Measurements from ENCODE around the gene KRT8.

The KRT8 gene

GRCh38 chr12:52918351-52918750 lies 13.5 kb upstream of the KRT8 start:
- H3K4me3 ChIP-seq (ENCODE audit: control insufficient read depth, low read depth, low read length) = no peak overlapping the region
- no peak for DNase-seq (ENCODE audit: low read depth)
- TF ChIP-seq, protein P1, sequence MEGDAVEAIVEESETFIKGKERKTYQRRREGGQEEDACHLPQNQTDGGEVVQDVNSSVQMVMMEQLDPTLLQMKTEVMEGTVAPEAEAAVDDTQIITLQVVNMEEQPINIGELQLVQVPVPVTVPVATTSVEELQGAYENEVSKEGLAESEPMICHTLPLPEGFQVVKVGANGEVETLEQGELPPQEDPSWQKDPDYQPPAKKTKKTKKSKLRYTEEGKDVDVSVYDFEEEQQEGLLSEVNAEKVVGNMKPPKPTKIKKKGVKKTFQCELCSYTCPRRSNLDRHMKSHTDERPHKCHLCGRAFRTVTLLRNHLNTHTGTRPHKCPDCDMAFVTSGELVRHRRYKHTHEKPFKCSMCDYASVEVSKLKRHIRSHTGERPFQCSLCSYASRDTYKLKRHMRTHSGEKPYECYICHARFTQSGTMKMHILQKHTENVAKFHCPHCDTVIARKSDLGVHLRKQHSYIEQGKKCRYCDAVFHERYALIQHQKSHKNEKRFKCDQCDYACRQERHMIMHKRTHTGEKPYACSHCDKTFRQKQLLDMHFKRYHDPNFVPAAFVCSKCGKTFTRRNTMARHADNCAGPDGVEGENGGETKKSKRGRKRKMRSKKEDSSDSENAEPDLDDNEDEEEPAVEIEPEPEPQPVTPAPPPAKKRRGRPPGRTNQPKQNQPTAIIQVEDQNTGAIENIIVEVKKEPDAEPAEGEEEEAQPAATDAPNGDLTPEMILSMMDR (IDR thresholded peaks at IDR 0.05; ENCODE audit: control insufficient read depth, insufficient read depth, low read depth, low read length, missing control alignments) = no peak

DNA sequence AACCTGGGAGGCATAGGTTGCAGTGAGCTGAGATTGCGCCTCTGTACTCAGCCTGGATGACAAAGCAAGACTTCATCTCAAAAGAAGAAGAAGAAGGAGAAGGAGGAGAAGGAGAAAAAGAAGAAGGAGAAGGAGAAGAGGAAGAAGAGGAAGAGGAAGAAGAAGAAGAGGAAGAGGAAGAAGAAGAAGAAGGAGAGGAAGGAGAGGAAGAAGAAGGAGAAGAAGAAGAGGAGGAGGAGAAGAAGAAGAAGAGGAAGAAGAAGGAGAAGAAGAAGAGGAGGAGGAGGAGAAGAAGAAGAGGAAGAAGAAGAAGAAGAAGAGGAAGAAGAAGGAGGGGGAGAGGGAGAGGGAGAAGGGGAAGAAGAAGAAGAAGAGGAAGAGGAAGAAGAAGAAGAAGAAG lies 12.9 kb upstream of the KRT8 start:
- DNase-seq (ENCODE audit: low read depth) = no peak
- no peak overlapping the region for H3K4me3 ChIP-seq (ENCODE audit: control insufficient read depth, low read depth, low read length)
- TF ChIP-seq, protein P1 (IDR thresholded peaks at IDR 0.05; ENCODE audit: control insufficient read depth, insufficient read depth, low read depth, low read length, missing control alignments) = no peak

DNA sequence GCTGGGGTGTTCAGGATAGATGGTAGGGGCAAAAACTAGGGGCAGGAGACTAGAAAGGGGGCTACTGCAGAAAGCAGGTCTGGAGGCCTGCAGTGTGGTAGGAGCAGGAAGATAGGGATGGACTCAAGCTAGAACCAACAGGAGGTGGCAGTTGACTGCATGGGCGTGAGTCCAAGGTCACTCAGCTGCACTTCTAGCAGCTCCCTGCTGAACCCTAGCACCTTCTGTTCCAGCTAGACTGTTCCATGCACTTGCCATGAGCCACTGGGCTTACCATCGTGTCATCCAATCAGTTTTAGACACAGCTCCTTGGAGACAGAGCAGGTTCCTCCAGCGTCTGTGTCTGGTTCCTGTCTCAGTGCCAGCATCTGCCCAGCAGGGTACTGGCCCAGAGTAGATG lies 11.3 kb upstream of the KRT8 start:
- H3K4me3 ChIP-seq (ENCODE audit: control insufficient read depth, low read depth, low read length) = no peak overlapping the region
- TF ChIP-seq, protein P1 (IDR thresholded peaks at IDR 0.05; ENCODE audit: control insufficient read depth, insufficient read depth, low read depth, low read length, missing control alignments) = no peak
- no peak for DNase-seq (ENCODE audit: low read depth)

GRCh38 chr12:52915637-52916036 lies 10.8 kb upstream of the KRT8 start:
- no peak for DNase-seq (ENCODE audit: low read depth)
- no peak overlapping the region for H3K4me3 ChIP-seq (ENCODE audit: control insufficient read depth, low read depth, low read length)
- TF ChIP-seq, protein P1 (IDR thresholded peaks at IDR 0.05; ENCODE audit: control insufficient read depth, insufficient read depth, low read depth, low read length, missing control alignments) = no peak

- DNase-seq (ENCODE audit: low read depth) = no peak
- TF ChIP-seq, protein P1 (IDR thresholded peaks at IDR 0.05; ENCODE audit: control insufficient read depth, insufficient read depth, low read depth, low read length, missing control alignments) = no peak
- H3K4me3 ChIP-seq (ENCODE audit: control insufficient read depth, low read depth, low read length) = no peak overlapping the region
Observed at GRCh38 chr12:52914576-52915121, 9.8 kb upstream of the KRT8 start.

- DNase-seq (ENCODE audit: low read depth) = no peak
- TF ChIP-seq, protein P1 (IDR thresholded peaks at IDR 0.05; ENCODE audit: control insufficient read depth, insufficient read depth, low read depth, low read length, missing control alignments) = no peak
- no peak overlapping the region for H3K4me3 ChIP-seq (ENCODE audit: control insufficient read depth, low read depth, low read length)
Observed at GRCh38 chr12:52913431-52913821, 8.6 kb upstream of the KRT8 start.
